Activated effector memory CD4-positive, alpha-beta T cell treated with anti-CD3 and anti-CD28 coated beads, Interleukin-2, amount 50 U/mL, for 16 hours (primary cell): ENCODE data around the gene FBN1.

Experiments
- DNase-seq: peaks from one replicate; pipeline ENCODE4 v3.0.0-alpha.2; 2020

The FBN1 gene

DNA sequence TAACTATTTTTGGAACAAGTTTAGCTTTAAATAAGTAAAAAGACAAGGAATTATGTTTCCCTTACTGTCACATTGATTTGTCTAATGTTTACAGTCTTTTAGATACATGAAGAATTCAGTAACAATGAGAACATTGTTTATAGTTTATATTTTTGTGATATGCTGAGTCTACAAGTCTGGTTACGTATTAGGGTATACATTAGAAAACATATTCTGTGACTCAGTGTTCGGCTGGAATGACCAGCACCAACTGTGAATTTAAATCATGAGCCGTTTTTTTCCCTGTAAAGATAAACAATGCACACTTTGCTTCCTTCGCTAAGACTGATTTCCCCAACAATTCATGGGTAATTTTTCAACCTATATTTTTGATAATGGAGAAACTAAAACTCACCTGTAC, 182.8 kb downstream of the FBN1 start:
- no peak for DNase-seq

DNA sequence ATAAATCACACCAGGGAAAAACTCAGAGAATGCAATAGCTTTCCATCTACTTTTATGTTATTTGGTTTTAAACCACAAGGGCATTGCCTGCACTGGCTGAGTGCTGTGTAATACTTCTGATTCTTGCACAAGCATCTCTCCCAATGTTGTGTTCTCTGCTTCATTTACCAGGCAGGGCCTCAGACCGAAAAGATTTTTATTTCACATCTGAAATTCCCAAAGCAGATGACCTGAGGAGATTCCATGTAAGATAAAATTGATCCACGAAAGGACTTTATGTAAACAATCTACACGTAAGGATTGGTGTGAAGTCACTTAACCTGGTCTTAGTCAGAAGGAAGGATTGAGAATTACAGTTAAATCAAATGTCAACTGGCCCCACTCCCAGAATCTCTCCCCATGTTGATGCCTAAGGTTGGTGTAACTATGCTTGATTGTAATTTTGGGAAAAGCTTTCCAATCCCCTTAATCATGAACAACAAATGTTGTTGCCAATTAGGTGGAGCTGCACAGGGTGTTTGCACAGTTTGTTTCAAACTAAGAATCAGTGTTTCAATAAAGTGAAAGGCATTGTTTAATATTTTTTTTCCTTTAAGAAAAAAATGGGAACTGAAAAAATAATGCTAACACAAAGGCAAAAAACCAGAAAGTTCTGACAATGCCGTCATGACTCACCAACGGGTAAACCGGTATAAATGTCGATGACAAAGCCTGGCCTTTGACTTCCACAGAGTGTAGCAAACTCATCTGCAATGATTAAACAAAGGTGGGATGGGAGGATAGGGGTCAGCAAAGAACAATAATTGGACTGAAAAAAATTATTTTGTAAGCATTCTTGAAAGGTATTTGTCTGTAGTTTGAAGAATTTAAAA, 185.7 kb downstream of the FBN1 start:
- DNase-seq, result no peak

DNA sequence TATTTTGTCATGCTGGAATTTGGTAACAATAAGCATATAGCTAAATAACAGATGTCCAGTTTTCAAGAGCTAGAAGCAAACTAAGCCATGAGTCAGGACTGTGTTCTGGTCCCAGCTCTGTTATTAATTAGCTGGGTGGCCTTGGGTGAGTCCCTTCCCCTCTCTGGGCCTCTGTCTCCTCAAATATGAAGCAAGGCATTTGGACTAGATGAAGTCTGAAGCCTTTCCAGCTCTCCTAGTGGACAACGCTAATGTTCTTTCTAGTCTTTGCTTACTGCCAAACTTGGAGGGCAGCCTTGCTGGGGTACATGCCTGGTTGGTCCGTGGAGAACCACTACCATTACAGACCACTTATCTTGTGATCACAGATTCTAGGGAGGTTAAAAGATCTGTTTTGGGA, 186.6 kb downstream of the FBN1 start:
- DNase-seq, result no peak

DNA sequence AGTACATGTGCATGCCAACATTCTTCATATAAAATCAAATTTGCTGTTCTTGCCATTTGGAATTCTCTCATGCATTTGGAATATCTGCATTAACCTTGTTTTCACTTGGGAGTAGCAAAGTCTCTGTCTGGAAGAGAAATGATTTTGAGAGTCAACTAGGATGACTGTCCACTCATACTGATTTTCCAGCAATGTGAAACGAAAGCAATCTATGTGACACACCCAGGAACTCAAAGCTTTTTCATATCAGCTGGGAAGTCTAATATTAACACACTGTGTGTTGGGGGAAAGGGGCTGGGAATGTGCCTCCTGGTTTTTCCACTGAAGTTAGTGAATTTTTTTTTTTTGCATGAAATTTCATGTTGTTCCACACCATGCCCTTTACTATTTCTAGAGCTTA, 189.4 kb downstream of the FBN1 start:
- DNase-seq, result no peak

DNA sequence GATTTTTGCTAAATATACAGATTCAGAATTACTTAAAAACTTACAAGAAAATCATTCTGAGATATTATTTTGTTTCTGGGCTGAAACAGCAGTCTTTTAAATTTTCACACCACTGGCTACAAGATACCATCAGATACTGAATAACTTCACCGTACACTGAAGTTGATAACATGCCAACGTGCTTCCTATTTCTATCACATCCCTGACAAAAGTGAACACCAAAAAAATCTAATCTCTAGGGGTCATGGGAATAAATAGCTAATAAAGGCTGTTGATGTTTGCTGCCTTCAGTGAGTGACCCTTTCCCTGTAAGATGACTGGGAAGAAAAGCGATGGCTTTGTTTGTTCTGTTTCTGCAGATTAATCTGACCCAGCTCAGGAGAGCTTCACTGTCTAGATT, 193.8 kb downstream of the FBN1 start:
- DNase-seq, result no peak

DNA sequence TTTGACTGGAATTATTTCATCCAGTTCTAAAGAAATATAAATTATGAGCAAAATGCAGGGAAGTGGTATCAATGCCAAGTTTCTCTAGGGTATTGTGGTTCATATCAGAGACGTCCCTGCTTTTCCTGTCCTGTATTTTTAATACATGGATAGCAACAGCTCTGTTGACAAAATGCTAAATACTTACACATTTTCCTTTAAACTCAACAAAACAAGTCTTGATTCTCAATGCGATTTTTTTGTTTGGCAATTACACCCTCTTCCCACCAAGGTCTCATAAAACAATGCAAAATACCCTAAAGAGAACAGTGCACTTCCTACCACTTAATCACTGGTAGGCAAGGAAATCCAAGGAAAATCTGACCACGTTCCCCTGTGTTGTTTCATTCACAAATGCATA, 194.3 kb downstream of the FBN1 start:
- DNase-seq, result no peak

DNA sequence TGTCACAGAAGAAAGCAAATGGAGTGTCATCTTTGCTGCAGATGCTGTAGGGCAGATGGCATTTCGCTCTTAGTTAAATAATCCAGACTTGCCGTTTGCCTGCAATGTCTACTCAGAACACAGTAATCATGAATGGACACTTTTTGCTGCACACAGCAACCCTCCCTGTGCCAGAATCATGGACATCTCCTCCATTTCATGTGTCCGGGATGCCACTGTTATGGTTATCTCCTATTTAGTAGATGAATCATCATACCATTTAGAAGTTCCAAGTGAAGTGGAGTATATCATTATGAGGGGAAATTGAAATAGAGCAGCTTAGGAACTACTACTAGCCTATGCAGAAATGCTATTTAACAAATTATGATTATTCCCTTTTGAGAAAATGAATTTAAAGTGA, 195.8 kb downstream of the FBN1 start:
- no peak for DNase-seq

DNA sequence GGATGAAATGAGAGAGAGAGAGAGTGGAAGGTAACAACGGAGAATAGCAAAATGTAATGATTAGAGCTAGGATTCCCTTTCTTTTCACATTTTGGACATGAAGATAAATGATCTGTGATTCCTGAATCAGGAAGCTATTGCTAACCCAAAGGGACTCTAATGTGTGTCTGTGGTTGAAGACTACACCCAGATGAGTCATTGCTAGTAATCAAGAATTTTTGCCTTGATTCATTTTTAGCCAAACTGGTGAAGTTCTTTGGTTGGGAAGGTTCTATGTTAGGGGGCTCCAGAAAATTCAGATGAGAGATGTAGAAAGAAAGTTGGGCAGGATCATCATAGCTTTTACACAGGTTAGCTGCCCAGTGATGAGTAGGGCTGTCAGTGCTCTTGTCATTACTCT, 197.9 kb downstream of the FBN1 start:
- DNase-seq, result no peak

DNA sequence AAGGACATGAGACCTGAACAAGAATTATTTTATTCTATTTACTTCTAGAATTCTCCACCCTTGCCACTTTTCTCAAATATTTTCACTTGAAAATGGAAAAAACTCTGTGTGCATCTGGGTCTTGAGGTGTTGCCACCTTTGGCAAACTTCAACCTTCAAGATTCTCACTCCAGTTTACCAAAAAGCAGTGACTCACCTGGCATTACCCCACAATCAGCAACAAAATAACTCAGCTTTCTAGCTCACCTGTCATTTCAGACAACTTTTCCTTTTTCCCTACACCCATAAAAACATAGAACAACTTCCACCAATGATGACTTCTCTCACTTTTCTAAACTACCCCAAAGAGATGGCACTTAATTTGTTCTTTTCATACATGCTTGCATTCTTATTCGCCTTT, 198.5 kb downstream of the FBN1 start:
- DNase-seq, result no peak

DNA sequence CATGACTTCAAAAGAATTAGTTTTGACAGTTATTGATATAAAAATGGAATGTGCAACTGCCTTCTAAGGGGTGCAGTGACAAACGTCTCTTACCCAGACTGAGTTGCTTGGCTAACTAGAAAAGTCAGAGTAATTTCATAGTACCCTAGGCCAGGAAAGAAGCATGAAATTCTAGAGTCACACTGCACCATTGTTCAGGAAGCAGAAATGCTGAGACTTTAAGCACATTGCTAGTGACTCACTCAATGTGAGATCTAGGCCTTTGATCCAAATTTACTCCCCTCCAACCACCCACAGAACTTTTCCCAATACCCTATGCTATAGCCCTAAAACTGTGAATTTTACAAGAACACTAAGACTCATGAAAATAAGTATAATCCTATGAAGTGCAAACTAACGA, 203.5 kb downstream of the FBN1 start:
- DNase-seq, result no peak

DNA sequence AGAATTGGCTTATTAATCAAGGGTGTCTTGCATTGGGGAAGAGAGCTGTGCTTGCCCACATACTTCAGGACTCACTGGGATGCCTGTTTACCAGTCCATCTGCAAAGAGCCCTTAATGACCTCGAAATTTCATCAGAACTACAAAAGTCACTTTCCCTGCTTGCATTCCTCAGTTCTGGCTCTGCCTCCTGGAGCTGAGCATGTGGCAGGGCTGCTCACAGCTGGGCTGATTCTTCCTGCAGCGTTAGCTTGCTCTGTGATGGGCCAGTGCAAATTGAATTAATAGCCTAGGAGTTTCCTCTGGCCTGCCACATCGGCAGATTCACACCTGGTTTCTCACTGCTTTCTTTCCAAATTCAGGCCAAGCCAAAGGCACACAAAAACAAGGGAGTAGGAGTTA, 205.4 kb downstream of the FBN1 start:
- no peak for DNase-seq

DNA sequence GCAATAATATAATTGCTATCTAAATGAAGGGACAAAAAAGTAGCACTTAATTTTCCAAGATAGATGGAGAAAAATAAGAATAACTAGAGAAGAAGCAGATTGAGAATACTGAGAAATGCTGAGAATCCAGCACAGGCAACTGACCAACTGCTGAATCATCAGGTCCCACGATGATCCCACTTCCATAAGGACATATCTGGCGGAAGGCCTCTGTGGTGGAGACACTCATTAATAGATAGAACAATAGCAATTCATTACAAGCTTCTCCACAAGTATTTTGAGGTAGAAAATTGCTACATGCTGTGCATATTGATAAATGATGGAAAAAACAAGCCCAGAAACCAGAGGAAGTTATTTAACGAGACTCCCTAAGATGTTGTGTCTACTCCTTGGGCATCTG, 208.3 kb downstream of the FBN1 start:
- no peak for DNase-seq

DNA sequence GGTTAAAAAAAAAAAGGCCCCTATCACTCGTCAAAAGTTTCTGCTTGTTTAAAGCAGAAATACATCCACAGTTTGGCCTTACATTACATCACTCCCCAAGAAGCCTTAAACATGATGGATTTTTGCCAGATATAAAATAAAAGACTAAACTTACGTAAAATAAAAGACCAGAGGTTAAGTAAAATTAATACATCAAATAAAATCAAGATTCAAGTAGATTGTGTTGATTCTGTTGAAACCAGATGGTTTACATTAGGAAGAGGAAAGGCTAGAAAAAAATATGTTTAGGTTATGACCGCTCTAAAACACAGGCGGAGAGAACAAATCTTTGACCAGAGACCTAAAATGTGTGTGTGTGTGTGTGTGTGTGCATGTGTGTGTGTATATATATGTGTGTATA, 210.2 kb downstream of the FBN1 start:
- no peak for DNase-seq

DNA sequence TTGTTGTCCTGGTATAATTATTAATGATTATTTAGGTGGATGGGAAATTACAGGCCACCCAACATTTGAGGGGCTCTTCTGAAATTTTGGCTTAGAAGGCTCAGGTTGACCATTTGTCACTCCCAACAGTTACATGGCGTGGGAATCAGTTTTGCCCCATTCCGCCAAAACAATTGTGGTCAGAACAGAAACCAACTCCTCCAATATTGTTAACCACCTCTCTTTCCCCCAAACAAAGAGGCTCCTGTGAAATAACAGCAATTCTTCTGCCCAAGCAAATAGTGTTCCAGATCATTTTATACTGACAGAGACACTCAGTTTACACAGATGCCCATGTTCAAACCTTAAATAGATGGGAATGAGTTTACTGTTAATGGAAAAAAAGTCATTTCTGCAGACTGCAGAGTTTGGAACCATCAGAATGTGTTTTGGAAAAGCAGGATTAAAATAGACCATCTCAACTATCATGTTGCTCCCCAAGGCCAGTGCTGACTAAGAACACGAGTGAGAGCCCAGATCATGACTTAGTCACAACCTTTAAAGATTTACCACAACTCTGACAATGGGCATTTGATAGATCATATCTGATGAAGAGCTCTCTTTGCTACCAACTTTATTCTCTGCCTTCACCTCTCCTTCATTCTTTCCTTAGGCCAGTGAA, 212.2 kb downstream of the FBN1 start:
- DNase-seq, result no peak

DNA sequence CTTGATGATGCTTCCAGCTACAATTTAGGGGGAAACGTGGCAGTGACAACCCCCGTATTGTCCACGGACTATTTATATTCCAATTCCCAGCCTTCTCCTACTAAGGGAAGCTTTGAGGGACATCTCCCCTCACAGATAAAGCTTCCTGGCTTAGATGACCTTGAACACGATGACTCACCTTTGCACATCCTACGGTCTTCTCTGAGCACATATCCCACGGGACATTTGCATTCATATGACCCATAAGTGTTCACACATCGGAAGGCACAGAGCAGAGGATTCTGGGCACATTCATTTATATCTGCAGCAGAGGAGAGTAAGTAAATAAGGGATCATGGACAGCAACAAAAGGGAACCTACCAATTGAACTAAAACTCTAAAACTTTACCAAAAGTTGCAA, 212.8 kb downstream of the FBN1 start:
- no peak for DNase-seq

DNA sequence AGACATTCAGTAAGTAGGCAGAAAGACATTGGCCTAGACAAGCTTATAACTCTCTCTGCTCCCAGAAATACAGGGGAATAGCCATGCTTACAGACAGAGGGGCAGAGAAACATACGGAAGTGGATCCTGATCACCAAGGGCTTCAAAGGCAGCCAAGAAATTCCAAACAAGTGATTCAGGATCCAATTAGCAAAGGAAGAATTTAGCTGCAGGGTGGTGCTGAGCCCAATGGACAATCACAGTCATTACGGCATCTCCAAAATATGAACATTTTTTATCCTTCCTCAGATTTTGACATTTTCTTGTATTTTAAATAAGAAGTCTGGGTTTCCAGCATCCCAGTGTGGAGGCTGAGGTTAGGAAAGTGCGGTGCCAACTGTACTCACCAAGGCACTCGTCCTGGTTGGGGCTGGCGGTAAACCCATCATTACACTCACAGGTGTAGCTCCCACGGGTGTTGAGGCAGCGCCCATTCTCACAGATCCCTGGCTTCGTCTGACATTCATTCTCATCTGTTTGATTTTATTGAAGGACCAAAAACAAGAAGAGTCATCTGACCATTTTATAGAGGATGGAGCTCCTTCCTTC, 217.5 kb downstream of the FBN1 start:
- DNase-seq, result no peak

DNA sequence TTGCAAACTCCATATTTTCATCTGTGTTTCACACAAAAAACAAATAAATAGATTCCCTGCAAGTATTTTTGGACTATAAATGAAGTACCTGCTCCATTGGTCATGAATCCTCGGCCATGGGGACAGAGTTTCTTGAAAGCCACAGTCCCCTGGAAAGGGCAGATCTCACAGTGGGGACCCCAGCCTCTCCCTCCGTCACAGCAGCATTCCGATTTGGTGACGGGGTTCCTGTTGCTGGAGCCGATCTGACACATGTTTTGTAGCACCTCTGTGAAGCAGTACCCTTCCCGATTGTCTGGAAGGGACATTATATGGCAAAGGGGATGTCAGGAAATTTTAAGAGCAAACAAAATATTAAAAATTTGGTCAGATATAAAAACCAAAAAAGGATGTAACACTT, 218.0 kb downstream of the FBN1 start:
- no peak for DNase-seq

DNA sequence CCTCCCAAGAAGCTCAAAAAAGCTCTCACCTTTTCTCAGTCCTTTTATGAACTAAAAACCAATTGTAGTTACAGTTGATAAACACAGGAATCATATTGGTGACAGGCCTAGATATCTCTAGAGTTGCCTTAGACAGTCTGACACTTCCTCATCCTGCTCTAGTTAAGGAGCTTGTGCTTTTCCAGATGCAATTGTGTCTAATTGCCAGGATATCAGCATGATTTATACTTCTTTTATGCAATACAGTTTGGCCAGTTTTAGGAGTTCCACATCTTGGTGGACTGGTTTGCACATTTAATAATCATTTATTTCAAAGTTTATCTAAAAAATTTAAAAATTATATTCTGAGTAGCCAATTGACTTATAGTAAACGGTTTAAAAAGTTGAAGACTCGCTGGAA, 218.6 kb downstream of the FBN1 start:
- DNase-seq, result no peak

DNA sequence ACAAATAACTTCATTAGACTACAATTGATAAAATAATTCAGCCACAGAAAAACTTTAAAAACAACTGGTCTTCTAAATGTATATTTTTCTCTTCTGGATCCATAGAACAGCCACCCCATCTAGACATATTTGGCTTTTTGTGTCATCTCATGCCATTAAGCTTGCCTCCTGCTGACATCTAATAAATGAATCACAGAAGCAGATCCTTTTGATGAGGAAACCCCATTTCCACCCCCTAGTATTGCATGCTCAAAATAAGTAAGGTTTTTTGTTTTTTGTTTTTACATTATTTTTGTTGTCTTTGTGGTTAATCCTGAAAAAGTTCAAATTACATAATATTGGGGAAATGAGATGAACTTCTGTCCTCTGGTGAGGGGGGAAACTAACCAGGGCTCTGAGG, 219.5 kb downstream of the FBN1 start:
- DNase-seq, result no peak

DNA sequence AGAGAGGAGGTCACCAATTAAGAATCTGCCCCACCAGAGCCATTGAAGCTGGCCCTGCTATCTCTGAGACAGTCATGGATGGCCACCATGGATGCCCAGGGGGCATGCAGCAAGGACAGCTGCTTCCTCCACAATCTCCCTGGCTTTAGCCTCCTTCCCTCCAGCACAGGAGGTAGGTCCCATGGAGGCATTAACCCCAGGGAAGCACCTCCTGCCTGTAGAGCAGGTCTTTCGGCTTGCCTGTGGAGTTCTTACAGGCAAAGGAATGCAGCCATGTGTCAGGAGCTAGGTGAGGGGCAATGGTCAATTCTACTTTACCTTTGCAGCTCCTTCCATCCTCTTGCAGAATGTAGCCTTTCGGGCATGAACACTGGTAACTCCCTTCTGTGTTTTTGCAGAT, 220.5 kb downstream of the FBN1 start:
- no peak for DNase-seq

DNA sequence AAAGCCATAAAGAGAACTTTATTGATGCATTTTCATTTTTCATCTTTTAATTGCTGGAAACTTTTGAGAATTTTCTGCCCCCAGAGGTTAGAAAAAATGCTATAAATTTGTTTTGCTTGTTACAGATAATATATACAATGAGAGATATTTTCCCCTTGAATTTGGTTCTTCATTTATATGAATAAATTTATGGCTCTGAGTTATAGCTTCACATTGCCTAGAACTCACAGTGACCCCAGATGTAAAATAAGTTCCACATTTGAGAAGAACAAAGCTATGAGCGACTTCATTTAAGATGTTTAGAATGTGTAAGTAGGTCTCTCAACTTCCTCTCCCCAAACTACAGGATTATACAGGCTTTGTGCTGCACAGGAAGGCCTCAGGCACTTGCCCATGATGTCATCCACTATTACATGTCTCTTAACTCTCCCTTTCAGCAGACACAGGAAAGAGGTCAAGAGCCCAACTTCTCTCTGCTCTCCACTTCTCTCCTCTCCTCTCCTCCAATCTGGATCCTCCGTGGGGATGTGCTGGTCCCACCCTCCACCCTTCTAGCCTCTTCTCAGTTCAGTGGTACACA, 221.5 kb downstream of the FBN1 start:
- DNase-seq, result no peak

DNA sequence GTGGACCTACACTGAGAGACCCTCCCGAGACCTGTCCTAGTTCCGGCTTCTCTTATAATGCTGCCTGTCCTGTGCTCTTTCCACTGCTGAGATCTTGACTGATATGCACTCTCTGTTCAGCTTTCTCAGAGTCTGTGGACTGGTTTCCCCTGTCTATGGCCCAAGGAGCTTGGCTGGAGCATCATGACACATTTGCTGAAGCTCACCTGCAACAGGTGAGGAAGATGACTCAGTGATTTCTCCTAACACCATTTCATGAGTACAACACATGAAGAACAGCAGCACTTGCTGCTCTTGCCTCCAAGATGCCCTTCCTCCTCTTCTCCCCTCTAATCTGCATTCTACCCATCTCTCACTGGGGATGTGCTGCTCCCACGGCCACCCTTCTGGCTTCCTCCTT, 222.2 kb downstream of the FBN1 start:
- DNase-seq, result no peak

DNA sequence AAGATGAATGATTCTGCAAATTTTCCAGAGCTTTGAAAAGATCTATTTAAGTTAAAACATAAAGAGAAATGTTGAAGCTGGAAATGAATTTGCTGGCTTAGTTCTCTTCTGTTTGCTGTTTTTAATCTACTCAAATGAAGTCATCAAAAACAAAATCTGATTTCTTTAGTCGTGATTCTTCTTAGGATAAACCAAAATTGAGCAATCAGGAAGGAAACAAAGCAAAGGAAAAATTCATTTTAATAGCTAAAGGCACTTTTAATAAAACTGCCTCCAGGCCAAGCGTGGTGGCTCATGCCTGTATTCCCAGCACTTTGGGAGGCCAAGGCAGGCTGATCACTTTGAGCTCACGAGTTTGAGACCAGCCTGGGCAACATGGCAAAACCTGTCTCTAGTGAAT, 223.1 kb downstream of the FBN1 start:
- no peak for DNase-seq

DNA sequence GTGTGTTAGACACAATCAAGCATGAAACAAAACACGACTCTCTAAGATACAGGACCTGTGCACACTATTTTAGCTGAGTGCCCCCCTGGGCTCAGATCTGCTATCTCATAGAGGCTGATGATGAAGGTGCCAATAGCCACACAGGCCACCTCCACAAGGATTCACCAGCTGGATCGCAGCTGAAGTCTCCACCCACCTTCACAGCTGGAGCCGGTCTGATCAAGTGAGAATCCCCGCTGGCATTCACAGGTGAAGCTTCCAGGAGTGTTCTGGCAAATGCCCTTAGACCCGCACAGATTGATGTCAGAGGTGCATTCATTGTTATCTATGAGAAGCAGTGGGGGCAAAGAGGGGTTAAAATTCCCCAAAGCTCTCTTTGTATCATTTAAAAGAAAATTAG, 224.1 kb downstream of the FBN1 start:
- no peak for DNase-seq
